K562 (cell line): ENCODE results near the gene NPB. TPM values are rescaled to one million over a fixed set of nuclear protein-coding genes. Genes with fewer than 3 reads are reported as not detected.

ENCODE experiments used
- ESRRA ChIP-seq: fragments of 450-650 bp; IDR thresholded peaks from 2 replicates; pipeline ENCODE4 v1.6.1; 2014; ENCODE audit warnings: low read depth, mild to moderate bottlenecking, moderate library complexity, borderline replicate concordance
- HMGN3 ChIP-seq: IDR thresholded peaks from 2 replicates; pipeline ENCODE4 v1.6.1; 2011; ENCODE audit warnings: borderline replicate concordance, low read depth, mild to moderate bottlenecking, mixed read lengths, low read length; ENCODE audit not compliant: insufficient read length; ENCODE audit errors: extremely low read depth
- MCM2 ChIP-seq: fragments of 450-650 bp; IDR thresholded peaks from 2 replicates; pipeline ENCODE4 v1.6.1; 2017; ENCODE audit warnings: low read depth, mild to moderate bottlenecking
- NCOR1 ChIP-seq: fragments of 450-650 bp; IDR thresholded peaks from 2 replicates; pipeline ENCODE4 v1.6.1; 2016; ENCODE audit warnings: mild to moderate bottlenecking, moderate library complexity
- NFYB ChIP-seq: IDR thresholded peaks from 2 replicates; pipeline ENCODE4 v1.6.1; 2011; ENCODE audit warnings: mild to moderate bottlenecking, moderate library complexity; ENCODE audit not compliant: insufficient read length; ENCODE audit errors: extremely low read depth
- NR2C1 ChIP-seq, 2 experiments: fragments of 450-650 bp; IDR thresholded peaks; 2 replicates each; pipeline ENCODE4 v1.6.1; 2017; ENCODE audit warnings: mild to moderate bottlenecking in 2 of 2, antibody characterized with exemption in 1 of 2, inconsistent platforms in 1 of 2, missing compliant biosample characterization in 1 of 2, missing genetic modification characterization in 1 of 2
- PML ChIP-seq: IDR thresholded peaks from 2 replicates; pipeline ENCODE4 v1.6.1; 2012; ENCODE audit warnings: low read length, inconsistent platforms
- RAD21 ChIP-seq, 2 experiments: fragments of 250-450 bp in 1 of 2; fragments of 450-650 bp in 1 of 2; sonication (Bioruptor Pico) in 1 of 2; formaldehyde crosslinking in 1 of 2; IDR thresholded peaks in 1 of 2; conservative IDR thresholded peaks in 1 of 2; 2 replicates each; pipeline versions ENCODE4 v1.4.0 to v1.8.0; 2020 to 2022; ENCODE audit warnings: mild to moderate bottlenecking in 2 of 2, moderate library complexity in 1 of 2
- RBFOX2 ChIP-seq: fragments of 200-400 bp; formaldehyde crosslinking; IDR thresholded peaks from 2 replicates; pipeline ENCODE4 v1.6.1; 2017; ENCODE audit warnings: low read depth, mild to moderate bottlenecking, low read length, moderate library complexity
- RBM25 ChIP-seq: fragments of 200-400 bp; formaldehyde crosslinking; IDR thresholded peaks from 2 replicates; pipeline ENCODE4 v1.6.1; 2018; ENCODE audit warnings: low read length, low read depth, moderate library complexity; ENCODE audit not compliant: severe bottlenecking
- TAL1 ChIP-seq: fragments of 450-650 bp; IDR thresholded peaks from 2 replicates; pipeline ENCODE4 v1.6.1; 2016; ENCODE audit warnings: mild to moderate bottlenecking
- TARDBP ChIP-seq: fragments of 450-650 bp; IDR thresholded peaks from 2 replicates; pipeline ENCODE4 v1.6.1; 2016
- ZFP30 ChIP-seq: fragments of 250-450 bp; sonication (Bioruptor Pico); IDR thresholded peaks from 2 replicates; pipeline ENCODE4 v1.8.0; 2022; ENCODE audit warnings: moderate library complexity, mild to moderate bottlenecking, inconsistent platforms, borderline replicate concordance
- ZNF224 ChIP-seq: sonication (generic); formaldehyde crosslinking; IDR thresholded peaks from 2 replicates; pipeline ENCODE4 v1.8.0; 2022; ENCODE audit warnings: mild to moderate bottlenecking, missing genetic modification reagents
- ZNF436 ChIP-seq: fragments of 250-450, 450-650 bp; sonication (Bioruptor Pico); formaldehyde crosslinking; IDR thresholded peaks from 2 replicates; pipeline ENCODE4 v1.7.0; 2020; ENCODE audit warnings: mild to moderate bottlenecking
- ZSCAN32 ChIP-seq: fragments of 450-650 bp; formaldehyde crosslinking; IDR thresholded peaks from 2 replicates; pipeline ENCODE4 v1.4.0; 2020; ENCODE audit warnings: mild to moderate bottlenecking, moderate library complexity
- polyA plus RNA-seq, 8 experiments: library from polyadenylated mRNA; depleted of rRNA in 4 of 8; stranded (reverse) in 5 of 8; unstranded in 3 of 8; fragments of >200 nt; fragmentation: Nextera tagmentation in 2 of 8; fragmentation: Illumina TruSeq in 1 of 8; extraction: Ambion mirVana in 2 of 8; extraction: Trizol in 1 of 8; gene quantifications; 2 replicates each; pipeline versions ENCODE4 v1.2.1 to v1.2.3, GENCODE V29; 2011 to 2014; ENCODE audit warnings: inconsistent platforms in 1 of 8, missing spikeins in 1 of 8
- total RNA-seq, 7 experiments: library from RNA; depleted of rRNA in 6 of 7; stranded (reverse); fragments of >200 nt in 6 of 7; fragmentation: Illumina TruSeq in 2 of 7; extraction: Trizol in 2 of 7; gene quantifications; 2 replicates each; pipeline versions ENCODE4 v1.2.1 to v1.2.3, GENCODE V29; 2011 to 2021; ENCODE audit warnings: low replicate concordance in 1 of 7
- TF ChIP-seq, protein P1 (sequence below), 2 experiments: fragments of 450-650 bp; IDR thresholded peaks; 2 replicates each; pipeline ENCODE4 v1.6.1; 2016
- TF ChIP-seq, protein P2 (sequence below): fragments of 450-650 bp; formaldehyde crosslinking; IDR thresholded peaks from 2 replicates; pipeline ENCODE4 v1.4.0; 2020; ENCODE audit warnings: mild to moderate bottlenecking, mixed read lengths
- TF ChIP-seq, protein P3 (sequence below), 2 experiments: fragments of 450-650 bp in 1 of 2; IDR thresholded peaks; 2 replicates each; pipeline ENCODE4 v1.6.1; 2011 to 2017; ENCODE audit warnings: low read depth in 2 of 2, antibody characterized with exemption in 1 of 2, borderline replicate concordance in 1 of 2, low read length in 1 of 2, mild to moderate bottlenecking in 1 of 2, mixed read lengths in 1 of 2; ENCODE audit not compliant: control insufficient read depth in 1 of 2
- TF ChIP-seq, protein P4 (sequence below): fragments of 250-450 bp; sonication (Bioruptor Pico); IDR thresholded peaks from 2 replicates; pipeline ENCODE4 v1.6.1; 2021; ENCODE audit warnings: mild to moderate bottlenecking

Gene NPB
- total and polyA plus RNA-seq, 9 of the 15 experiments (the other 6 are each of a cell fraction or from before 2014, with no cell fraction given), result 0.03 to 0.61 (median 0.14) TPM; not detected in 2

DNA sequence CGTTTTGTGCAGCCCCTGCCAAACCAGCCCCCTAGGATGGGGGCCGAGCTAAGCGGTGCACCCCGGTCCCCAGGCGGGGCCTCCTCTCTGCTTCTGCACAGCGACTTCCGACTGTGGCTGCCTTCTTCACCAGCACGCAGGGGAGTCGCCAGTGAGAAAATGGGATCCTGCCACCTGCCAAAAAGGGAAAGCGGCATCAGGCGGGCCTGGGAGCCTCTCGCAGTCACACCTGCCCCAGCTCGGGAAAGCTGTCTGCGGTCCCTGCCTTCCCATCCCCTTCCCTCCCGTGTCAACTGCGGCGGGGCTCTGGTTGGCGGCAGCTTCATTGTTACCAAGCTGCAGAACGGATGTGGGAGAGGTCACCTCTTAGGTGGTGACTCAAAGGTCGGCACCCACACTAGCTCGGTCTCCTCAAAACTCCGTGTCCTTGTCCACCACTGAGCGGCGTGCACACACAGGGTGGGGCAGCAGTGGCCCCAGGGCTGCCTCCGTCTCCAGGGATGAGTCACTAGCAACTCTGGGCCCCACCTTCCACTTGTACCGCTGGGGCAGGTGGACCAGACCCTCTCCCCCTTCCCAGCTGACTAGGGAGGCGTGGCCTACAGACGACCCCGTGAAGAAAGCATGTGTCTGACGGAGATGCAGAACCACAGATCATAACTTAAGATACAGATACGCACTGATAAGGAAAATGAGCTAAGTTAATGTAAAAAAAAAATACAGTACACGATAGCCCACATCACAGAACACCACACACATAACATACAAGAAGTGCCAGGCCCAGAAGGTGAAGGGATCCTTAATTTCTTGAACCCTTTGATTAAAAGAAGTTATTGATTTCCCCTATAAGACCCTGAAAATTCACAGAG is 10.6 kb downstream of the NPB start (continued):
- TF ChIP-seq RBM25, result no peak
- no peak for TF ChIP-seq TAL1
- TF ChIP-seq, protein P1, sequence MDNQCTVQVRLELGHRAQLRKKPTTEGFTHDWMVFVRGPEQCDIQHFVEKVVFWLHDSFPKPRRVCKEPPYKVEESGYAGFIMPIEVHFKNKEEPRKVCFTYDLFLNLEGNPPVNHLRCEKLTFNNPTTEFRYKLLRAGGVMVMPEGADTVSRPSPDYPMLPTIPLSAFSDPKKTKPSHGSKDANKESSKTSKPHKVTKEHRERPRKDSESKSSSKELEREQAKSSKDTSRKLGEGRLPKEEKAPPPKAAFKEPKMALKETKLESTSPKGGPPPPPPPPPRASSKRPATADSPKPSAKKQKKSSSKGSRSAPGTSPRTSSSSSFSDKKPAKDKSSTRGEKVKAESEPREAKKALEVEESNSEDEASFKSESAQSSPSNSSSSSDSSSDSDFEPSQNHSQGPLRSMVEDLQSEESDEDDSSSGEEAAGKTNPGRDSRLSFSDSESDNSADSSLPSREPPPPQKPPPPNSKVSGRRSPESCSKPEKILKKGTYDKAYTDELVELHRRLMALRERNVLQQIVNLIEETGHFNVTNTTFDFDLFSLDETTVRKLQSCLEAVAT (IDR thresholded peaks at IDR 0.05), result no peak
- no peak for TF ChIP-seq ZNF436 (CRISPR knock-in tag)
- TF ChIP-seq NR2C1 (IDR thresholded peaks at IDR 0.05), result no peak
- TF ChIP-seq NR2C1 (tag; IDR thresholded peaks at IDR 0.05), result peak; percentile 40; the same call in 1 of the 2 replicates
- TF ChIP-seq, protein P2, sequence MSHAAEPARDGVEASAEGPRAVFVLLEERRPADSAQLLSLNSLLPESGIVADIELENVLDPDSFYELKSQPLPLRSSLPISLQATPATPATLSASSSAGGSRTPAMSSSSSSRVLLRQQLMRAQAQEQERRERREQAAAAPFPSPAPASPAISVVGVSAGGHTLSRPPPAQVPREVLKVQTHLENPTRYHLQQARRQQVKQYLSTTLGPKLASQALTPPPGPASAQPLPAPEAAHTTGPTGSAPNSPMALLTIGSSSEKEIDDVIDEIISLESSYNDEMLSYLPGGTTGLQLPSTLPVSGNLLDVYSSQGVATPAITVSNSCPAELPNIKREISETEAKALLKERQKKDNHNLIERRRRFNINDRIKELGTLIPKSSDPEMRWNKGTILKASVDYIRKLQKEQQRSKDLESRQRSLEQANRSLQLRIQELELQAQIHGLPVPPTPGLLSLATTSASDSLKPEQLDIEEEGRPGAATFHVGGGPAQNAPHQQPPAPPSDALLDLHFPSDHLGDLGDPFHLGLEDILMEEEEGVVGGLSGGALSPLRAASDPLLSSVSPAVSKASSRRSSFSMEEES (CRISPR knock-in tag), result no peak
- peak; percentile 73 for TF ChIP-seq HMGN3
- TF ChIP-seq, protein P3, sequence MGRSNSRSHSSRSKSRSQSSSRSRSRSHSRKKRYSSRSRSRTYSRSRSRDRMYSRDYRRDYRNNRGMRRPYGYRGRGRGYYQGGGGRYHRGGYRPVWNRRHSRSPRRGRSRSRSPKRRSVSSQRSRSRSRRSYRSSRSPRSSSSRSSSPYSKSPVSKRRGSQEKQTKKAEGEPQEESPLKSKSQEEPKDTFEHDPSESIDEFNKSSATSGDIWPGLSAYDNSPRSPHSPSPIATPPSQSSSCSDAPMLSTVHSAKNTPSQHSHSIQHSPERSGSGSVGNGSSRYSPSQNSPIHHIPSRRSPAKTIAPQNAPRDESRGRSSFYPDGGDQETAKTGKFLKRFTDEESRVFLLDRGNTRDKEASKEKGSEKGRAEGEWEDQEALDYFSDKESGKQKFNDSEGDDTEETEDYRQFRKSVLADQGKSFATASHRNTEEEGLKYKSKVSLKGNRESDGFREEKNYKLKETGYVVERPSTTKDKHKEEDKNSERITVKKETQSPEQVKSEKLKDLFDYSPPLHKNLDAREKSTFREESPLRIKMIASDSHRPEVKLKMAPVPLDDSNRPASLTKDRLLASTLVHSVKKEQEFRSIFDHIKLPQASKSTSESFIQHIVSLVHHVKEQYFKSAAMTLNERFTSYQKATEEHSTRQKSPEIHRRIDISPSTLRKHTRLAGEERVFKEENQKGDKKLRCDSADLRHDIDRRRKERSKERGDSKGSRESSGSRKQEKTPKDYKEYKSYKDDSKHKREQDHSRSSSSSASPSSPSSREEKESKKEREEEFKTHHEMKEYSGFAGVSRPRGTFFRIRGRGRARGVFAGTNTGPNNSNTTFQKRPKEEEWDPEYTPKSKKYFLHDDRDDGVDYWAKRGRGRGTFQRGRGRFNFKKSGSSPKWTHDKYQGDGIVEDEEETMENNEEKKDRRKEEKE (IDR thresholded peaks at IDR 0.05; ENCODE audit: borderline replicate concordance in 1 of 2, control insufficient read depth in 1 of 2, low read depth in 2 of 2, low read length in 1 of 2), result no peak
- TF ChIP-seq RBFOX2, result peak; percentile 49; the same call in 1 of the 2 replicates
- TF ChIP-seq ZNF224 (CRISPR knock-in tag), result no peak
- TF ChIP-seq NCOR1, result no peak
- no peak for TF ChIP-seq NFYB
- peak; percentile 60; the same call in 1 of the 2 replicates for TF ChIP-seq ESRRA
- TF ChIP-seq, protein P4, sequence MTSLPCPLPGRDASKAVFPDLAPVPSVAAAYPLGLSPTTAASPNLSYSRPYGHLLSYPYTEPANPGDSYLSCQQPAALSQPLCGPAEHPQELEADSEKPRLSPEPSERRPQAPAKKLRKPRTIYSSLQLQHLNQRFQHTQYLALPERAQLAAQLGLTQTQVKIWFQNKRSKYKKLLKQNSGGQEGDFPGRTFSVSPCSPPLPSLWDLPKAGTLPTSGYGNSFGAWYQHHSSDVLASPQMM (CRISPR knock-in tag), result no peak
- no peak for TF ChIP-seq PML
- TF ChIP-seq RAD21 (CRISPR knock-in tag; conservative IDR thresholded peaks at IDR 0.05 in 1 of 2, IDR thresholded peaks at IDR 0.05 in 1 of 2), result peak; percentile 33 to 75; a peak in 3 of 4 replicates
- no peak for TF ChIP-seq ZFP30 (CRISPR knock-in tag)
- no peak for TF ChIP-seq TARDBP
- no peak for TF ChIP-seq MCM2
- peak; percentile 57; the same call in 1 of the 2 replicates for TF ChIP-seq ZSCAN32 (CRISPR knock-in tag)
